Progenitor cell of endocrine pancreas (in vitro differentiated cells): ENCODE results near the gene ACO2. TPM values are rescaled to one million over a fixed set of nuclear protein-coding genes. Genes with fewer than 3 reads are reported as not detected.

Experiments
- DNase-seq: peaks from one replicate; pipeline ENCODE4 v3.0.0; 2021; ENCODE audit warnings: low spot score; ENCODE audit not compliant: unreplicated experiment
- H3K27ac Mint-ChIP-seq: 2 replicates; pipeline ENCODE4 v1.8.0; 2021; ENCODE audit warnings: mild to moderate bottlenecking, moderate library complexity, mixed read lengths
- H3K27me3 Mint-ChIP-seq: 2 replicates; pipeline ENCODE4 v1.8.0; 2021; ENCODE audit warnings: mixed read lengths
- H3K36me3 Mint-ChIP-seq: 2 replicates; pipeline ENCODE4 v1.8.0; 2022; ENCODE audit warnings: mixed read lengths; ENCODE audit not compliant: insufficient read depth
- H3K4me1 Mint-ChIP-seq: 2 replicates; pipeline ENCODE4 v1.8.0; 2021; ENCODE audit warnings: low read depth, mixed read lengths
- H3K4me3 Mint-ChIP-seq: 2 replicates; pipeline ENCODE4 v1.8.0; 2021; ENCODE audit warnings: low read depth, mild to moderate bottlenecking, moderate library complexity, mixed read lengths
- H3K9me3 Mint-ChIP-seq: 2 replicates; pipeline ENCODE4 v1.8.0; 2021; ENCODE audit warnings: low read depth, mixed read lengths
- CTCF ChIP-seq: fragments of 200-600 bp; sonication (generic); IDR thresholded peaks from one replicate; pipeline ENCODE4 v1.5.0; 2021; ENCODE audit warnings: antibody characterized with exemption, mild to moderate bottlenecking; ENCODE audit not compliant: unreplicated experiment
- total RNA-seq: library from RNA; stranded (reverse); gene quantifications from 2 replicates; pipeline ENCODE4 v1.2.1, GENCODE V29; 2021

ACO2 gene
- total RNA-seq, 1 donor from 2014 or later: 67.4 TPM

- no peaks in the 10 kb centered on the region for H3K36me3 Mint-ChIP-seq
- H3K9me3 Mint-ChIP-seq: no peaks in the 10 kb centered on the region
- H3K27ac Mint-ChIP-seq: no peak overlapping the region
- no peaks in the 10 kb centered on the region for H3K27me3 Mint-ChIP-seq
- H3K4me1 Mint-ChIP-seq: no peaks in the 10 kb centered on the region
- no peak for DNase-seq
- TF ChIP-seq CTCF: no peak
- no peak overlapping the region for H3K4me3 Mint-ChIP-seq
These were observed 9.6 kb downstream of the ACO2 start for GRCh38 chr22:41478473-41478872.

GRCh38 chr22:41478891-41479521, 10.1 kb downstream of the ACO2 start:
- no peak for DNase-seq
- TF ChIP-seq CTCF: no peak
- Mint-ChIP-seq H3K36me3 (no peaks in the 10 kb centered on the region), H3K9me3 (no peaks in the 10 kb centered on the region), H3K27ac (no peak overlapping the region), H3K4me3 (no peak overlapping the region), H3K27me3 (no peaks in the 10 kb centered on the region), H3K4me1 (no peaks in the 10 kb centered on the region)

- TF ChIP-seq CTCF: no peak
- Mint-ChIP-seq H3K36me3 (no peaks in the 10 kb centered on the region), H3K4me3 (no peak overlapping the region), H3K4me1 (no peaks in the 10 kb centered on the region), H3K27me3 (no peaks in the 10 kb centered on the region), H3K27ac (no peak overlapping the region), H3K9me3 (no peaks in the 10 kb centered on the region)
- no peak for DNase-seq
These were observed 10.9 kb downstream of the ACO2 start for GRCh38 chr22:41479671-41480396.

- TF ChIP-seq CTCF: no peak
- no peak for DNase-seq
- Mint-ChIP-seq H3K27me3 (no peaks in the 10 kb centered on the region), H3K27ac (no peak overlapping the region), H3K9me3 (no peaks in the 10 kb centered on the region), H3K4me1 (no peaks in the 10 kb centered on the region), H3K36me3 (no peaks in the 10 kb centered on the region), H3K4me3 (no peak overlapping the region)
These were observed 11.4 kb downstream of the ACO2 start for GRCh38 chr22:41480397-41480735.

DNA sequence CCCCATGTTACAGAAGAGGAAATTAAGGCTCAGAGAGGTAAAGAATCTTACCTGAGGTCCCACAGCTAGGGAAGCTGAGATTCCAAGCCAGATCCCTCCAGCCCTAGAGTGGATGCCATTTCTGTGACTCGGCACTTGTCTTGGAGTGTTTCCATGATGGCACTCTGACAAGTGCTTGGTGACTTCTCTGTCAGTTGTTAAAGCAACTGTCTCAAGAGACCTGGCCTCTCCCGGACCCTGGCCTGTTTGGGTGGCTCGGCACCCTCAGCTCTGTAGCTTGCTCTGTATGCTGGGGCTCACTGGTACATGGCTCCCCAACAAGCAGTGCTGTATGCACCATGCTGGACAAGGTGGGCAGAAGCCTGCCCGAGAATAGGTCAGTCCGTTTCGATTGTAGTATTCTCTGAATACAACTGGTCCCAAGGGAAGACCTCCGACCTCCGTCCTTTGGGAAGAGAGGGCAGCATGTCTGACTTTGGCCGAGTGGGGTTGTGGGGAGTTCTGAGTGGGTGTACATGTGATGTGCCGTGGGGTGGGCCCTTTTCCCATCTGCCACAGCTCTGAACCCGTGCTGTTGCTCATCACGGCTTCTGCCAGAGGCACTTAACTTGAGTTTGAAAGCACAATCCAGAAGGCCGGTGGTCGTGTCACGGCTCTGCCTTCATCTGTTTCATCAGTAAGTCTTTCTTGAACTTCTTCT, 12.4 kb downstream of the ACO2 start:
- H3K4me3 Mint-ChIP-seq: no peak overlapping the region
- H3K4me1 Mint-ChIP-seq: no peaks in the 10 kb centered on the region
- no peaks in the 10 kb centered on the region for H3K9me3 Mint-ChIP-seq
- no peaks in the 10 kb centered on the region for H3K27me3 Mint-ChIP-seq
- H3K27ac Mint-ChIP-seq: no peak overlapping the region
- no peaks in the 10 kb centered on the region for H3K36me3 Mint-ChIP-seq
- no peak for DNase-seq
- TF ChIP-seq CTCF: no peak
